BLaER1 (cell line): ENCODE data around the gene FABP7.
"Not testable (repeated sequence)": the region's sequence is repeated elsewhere in the genome, so short reads cannot be mapped to it uniquely, and the experiment has no call there.

Source experiments
- H3K27ac ChIP-seq: shearing (Covaris generic); formaldehyde crosslinking; 2 replicates; pipeline ENCODE4 v1.8.1; 2022
- H3K27me3 ChIP-seq: shearing (Covaris generic); formaldehyde crosslinking; 2 replicates; pipeline ENCODE4 v1.8.1; 2022
- H3K36me3 ChIP-seq: shearing (Covaris generic); formaldehyde crosslinking; 2 replicates; pipeline ENCODE4 v1.8.1; 2022
- H3K4me1 ChIP-seq: shearing (Covaris generic); formaldehyde crosslinking; 2 replicates; pipeline ENCODE4 v1.8.1; 2022
- H3K4me2 ChIP-seq: shearing (Covaris generic); formaldehyde crosslinking; 2 replicates; pipeline ENCODE4 v1.8.1; 2022
- H3K4me3 ChIP-seq: shearing (Covaris generic); formaldehyde crosslinking; 2 replicates; pipeline ENCODE4 v1.8.1; 2022
- H3K9ac ChIP-seq: shearing (Covaris generic); formaldehyde crosslinking; 2 replicates; pipeline ENCODE4 v1.8.1; 2022
- H3K9me3 ChIP-seq: shearing (Covaris generic); formaldehyde crosslinking; 2 replicates; pipeline ENCODE4 v1.8.1; 2022
- H4K20me1 ChIP-seq: shearing (Covaris generic); formaldehyde crosslinking; 2 replicates; pipeline ENCODE4 v1.8.1; 2022
- Cebpa-rat ChIP-seq: shearing (Covaris generic); IDR thresholded peaks from 2 replicates; pipeline ENCODE4 v1.8.1; 2022

The FABP7 gene

DNA sequence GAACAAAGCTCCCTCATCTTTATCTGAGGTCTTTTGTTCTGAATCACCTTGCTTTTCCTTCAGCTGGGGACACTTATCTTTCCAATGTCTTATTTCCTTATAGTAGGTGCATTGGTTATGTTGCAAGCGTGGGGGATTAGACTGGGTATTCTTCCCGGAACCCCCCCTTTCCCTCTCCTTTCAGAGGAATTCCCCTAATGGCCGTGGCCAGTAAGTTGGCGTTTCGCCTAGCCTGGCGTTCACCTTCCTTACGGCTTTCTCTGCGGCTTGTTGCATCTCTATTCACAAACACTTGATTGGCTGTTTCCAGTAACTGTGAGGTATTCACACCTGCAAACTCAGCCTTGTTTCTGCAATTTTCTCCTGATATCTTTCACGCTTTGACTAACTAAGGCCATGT lies 32.8 kb upstream of the FABP7 start:
- TF ChIP-seq Cebpa-rat, result no peak
- Histone ChIP-seq H3K4me3 (no peak overlapping the region), H3K27ac (no peak overlapping the region), H3K27me3 (no peaks in the 10 kb centered on the region), H3K36me3 (no peaks in the 10 kb centered on the region), H3K4me1 (no peaks in the 10 kb centered on the region), H3K9ac (no peak overlapping the region), H4K20me1 (no peaks in the 10 kb centered on the region), H3K9me3 (peaks cover 16% of the 10 kb centered on the region), H3K4me2 (no peak overlapping the region)

DNA sequence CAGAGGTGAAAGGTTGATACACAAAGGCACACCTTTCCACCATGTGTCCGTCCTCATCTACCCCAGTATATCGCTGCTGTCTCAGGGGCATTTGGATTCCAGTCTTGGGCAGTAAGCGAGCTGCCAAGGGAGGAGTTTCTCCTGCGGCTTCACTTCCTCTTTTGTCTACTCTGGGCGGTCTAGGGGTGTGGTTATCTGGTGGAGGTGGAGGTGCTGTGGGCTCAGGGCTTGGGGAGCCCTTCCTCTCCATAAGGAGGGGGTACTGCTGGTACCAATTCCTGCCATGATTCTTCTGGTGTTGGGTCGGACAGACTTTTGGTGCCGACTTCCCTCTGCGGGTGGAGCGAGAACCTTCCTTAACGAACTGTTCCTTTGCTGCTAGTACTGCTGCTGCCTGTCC lies 31.9 kb upstream of the FABP7 start:
- no peak overlapping the region for H3K9ac ChIP-seq
- H3K9me3 ChIP-seq, result peaks cover 16% of the 10 kb centered on the region
- no peaks in the 10 kb centered on the region for H3K36me3 ChIP-seq
- no peaks in the 10 kb centered on the region for H4K20me1 ChIP-seq
- no peaks in the 10 kb centered on the region for H3K27me3 ChIP-seq
- no peak overlapping the region for H3K4me2 ChIP-seq
- no peak overlapping the region for H3K4me3 ChIP-seq
- TF ChIP-seq Cebpa-rat, result no peak
- no peaks in the 10 kb centered on the region for H3K4me1 ChIP-seq
- no peak overlapping the region for H3K27ac ChIP-seq

DNA sequence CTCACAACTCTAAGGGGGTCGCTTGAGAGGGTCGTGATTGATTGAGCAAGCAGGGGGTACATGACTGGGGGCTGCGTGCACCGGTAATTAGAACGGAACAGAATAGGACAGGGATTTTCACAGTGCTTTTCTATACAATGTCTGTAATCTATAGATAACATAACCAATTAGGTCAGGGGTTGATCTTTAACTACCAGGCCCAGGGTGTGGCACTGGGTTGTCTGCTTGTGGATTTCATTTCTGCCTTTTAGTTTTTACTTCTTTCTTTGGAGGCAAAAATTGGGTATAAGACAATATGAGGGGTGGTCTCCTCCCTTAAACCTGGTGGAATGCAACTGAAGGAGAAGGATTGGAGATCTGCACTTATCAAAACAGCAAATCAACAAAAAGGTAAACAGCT lies 30.6 kb upstream of the FABP7 start:
- not testable (repeated sequence) for H3K9ac ChIP-seq, H3K27me3 ChIP-seq, H3K36me3 ChIP-seq, H3K4me1 ChIP-seq, H4K20me1 ChIP-seq, H3K4me3 ChIP-seq, H3K4me2 ChIP-seq, H3K27ac ChIP-seq
- H3K9me3 ChIP-seq, result peaks cover 16% of the 10 kb centered on the region

DNA sequence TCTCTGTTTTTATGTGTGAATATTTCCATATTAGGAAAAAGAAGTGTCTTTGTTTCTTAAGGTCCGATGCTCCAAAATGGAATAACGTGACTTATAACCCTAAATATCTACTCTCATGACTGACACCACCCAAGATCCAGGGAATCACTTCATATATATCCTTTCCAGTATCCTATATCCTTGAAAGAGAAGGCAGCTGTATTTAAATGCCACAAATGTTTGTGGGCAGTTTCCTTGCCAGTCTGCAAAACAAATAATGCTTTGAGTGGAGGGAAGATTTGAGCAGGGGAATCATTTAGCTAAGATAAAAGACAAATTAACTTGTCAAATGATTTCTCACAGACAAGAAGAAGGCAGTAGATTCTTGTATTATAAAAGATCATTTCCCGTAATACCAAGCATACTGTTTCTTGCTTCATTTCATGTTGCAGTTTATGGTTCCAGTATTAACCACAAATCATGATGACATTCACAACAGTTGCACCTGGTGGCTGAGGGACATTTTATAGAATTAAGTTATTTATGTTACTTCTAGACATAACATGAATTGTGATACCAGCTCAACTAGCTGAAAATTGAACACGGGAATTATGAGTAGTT lies 30.0 kb upstream of the FABP7 start:
- Histone ChIP-seq H3K27ac (no peak overlapping the region), H3K4me2 (no peak overlapping the region), H3K9me3 (peaks cover 16% of the 10 kb centered on the region), H3K27me3 (no peaks in the 10 kb centered on the region), H4K20me1 (no peaks in the 10 kb centered on the region), H3K36me3 (no peaks in the 10 kb centered on the region), H3K9ac (no peak overlapping the region), H3K4me3 (no peak overlapping the region), H3K4me1 (no peaks in the 10 kb centered on the region)
- TF ChIP-seq Cebpa-rat, result no peak

DNA sequence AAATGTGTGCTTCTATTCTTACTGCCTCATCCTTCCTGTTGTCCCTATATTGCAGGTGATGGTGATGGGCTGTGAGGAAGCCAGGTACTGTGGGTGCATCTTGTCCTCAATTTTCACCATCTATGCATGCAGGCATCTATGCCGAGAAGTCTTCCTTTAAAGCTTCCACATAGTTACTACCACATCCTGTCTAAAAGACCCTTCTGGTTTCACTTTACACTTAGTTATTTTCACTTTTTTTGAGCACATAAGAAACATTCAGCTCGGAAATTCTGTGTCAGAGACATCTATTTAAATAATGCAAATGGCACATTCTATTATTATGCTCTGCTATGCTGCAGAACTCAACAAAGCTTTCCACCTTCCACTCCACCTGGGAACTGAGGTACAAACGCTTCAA lies 28.2 kb upstream of the FABP7 start:
- H3K4me2 ChIP-seq, result peak overlapping the region; percentile 0; the same call in 1 of the 2 replicates
- H3K4me3 ChIP-seq, result no peak overlapping the region
- TF ChIP-seq Cebpa-rat, result no peak
- no peaks in the 10 kb centered on the region for H3K27me3 ChIP-seq
- H3K4me1 ChIP-seq, result no peaks in the 10 kb centered on the region
- H3K27ac ChIP-seq, result no peak overlapping the region
- H4K20me1 ChIP-seq, result no peaks in the 10 kb centered on the region
- no peak overlapping the region for H3K9ac ChIP-seq
- peaks cover 16% of the 10 kb centered on the region for H3K9me3 ChIP-seq
- no peaks in the 10 kb centered on the region for H3K36me3 ChIP-seq

DNA sequence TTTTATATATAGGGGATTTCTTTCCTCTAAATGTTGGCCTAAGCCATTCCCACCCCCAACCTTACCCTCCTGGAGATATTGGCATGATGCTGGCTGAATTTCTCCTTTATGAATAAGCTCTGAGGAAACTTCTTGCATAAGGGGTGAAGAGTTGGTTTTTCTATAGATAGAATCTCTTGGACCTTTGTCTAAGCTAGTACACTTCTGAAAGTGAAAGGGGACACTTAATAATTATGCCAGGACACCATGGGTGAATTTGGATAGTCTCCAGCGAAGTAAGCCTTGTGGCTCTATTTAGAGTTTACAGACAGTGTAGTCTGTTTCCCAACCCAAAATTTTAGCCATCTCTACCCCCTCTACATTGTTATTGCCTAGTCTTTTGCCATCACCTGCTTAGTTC lies 27.1 kb upstream of the FABP7 start:
- H4K20me1 ChIP-seq, result no peaks in the 10 kb centered on the region
- TF ChIP-seq Cebpa-rat, result no peak
- no peaks in the 10 kb centered on the region for H3K36me3 ChIP-seq
- no peak overlapping the region for H3K4me3 ChIP-seq
- H3K4me2 ChIP-seq, result no peak overlapping the region
- peaks cover 15% of the 10 kb centered on the region for H3K9me3 ChIP-seq
- H3K27ac ChIP-seq, result no peak overlapping the region
- no peaks in the 10 kb centered on the region for H3K27me3 ChIP-seq
- no peak overlapping the region for H3K9ac ChIP-seq
- H3K4me1 ChIP-seq, result no peaks in the 10 kb centered on the region

DNA sequence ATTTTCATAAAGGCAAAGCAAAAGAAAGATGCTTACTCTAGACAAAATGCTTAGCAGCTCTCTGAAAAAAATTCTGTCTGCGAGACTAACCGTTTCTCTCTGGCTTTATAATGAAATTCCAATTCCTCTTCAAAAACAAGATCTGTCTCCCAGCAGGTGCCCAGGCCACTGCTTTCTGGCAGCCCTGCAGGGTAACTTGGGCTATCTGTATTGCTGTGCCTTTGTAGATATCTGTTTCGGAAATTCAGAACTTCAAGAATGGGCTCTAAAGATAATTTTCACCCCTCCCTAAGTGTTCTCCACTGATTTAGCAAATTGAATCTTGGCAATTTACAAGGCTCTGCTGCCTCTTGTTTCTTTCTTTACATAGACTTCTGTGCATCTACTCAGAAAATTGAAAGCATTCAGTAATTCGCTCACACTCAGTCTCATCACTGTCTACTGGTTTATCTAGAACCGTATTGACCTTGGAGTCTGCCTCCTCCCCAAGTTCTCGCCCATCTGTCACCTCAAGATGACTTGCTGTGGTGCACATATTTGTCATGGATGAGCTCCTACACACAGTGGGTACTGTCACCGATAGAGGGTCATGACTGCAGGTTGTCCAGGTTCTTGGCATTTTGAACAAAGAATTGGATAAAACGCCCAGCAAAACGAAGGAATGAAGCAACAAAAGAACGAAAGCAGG lies 26.4 kb upstream of the FABP7 start:
- Histone ChIP-seq H3K27ac (no peak overlapping the region), H3K4me2 (no peak overlapping the region), H4K20me1 (no peaks in the 10 kb centered on the region), H3K4me3 (no peak overlapping the region), H3K27me3 (no peaks in the 10 kb centered on the region), H3K4me1 (no peaks in the 10 kb centered on the region), H3K9ac (no peak overlapping the region), H3K9me3 (0 out of 2 replicates have a peak, but pooled peaks cover 8% of the 10 kb centered on the region), H3K36me3 (no peaks in the 10 kb centered on the region)
- no peak for TF ChIP-seq Cebpa-rat

DNA sequence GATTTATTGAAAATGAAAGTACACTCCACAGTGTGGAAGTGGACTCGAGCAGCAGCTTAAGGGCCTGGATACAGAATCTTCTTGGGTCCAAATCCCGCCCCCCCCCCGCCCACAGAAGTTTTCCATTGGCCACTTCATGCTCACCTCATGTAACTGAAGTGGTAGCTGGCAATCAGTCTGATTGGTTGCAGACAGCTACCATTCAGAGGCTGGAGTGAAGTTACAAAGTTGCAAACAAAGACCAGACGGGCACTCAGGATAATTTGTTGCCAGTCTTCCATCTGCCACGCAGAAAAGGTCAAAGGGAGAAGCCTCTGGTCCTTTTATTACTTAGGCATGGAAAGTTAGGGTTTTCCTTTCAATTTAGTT lies 25.8 kb upstream of the FABP7 start:
- H3K4me2 ChIP-seq, result no peak overlapping the region
- H4K20me1 ChIP-seq, result no peaks in the 10 kb centered on the region
- TF ChIP-seq Cebpa-rat, result no peak
- H3K4me3 ChIP-seq, result no peak overlapping the region
- no peaks in the 10 kb centered on the region for H3K27me3 ChIP-seq
- no peaks in the 10 kb centered on the region for H3K4me1 ChIP-seq
- 0 out of 2 replicates have a peak, but pooled peaks cover 5% of the 10 kb centered on the region for H3K9me3 ChIP-seq
- no peak overlapping the region for H3K27ac ChIP-seq
- no peaks in the 10 kb centered on the region for H3K36me3 ChIP-seq
- no peak overlapping the region for H3K9ac ChIP-seq

DNA sequence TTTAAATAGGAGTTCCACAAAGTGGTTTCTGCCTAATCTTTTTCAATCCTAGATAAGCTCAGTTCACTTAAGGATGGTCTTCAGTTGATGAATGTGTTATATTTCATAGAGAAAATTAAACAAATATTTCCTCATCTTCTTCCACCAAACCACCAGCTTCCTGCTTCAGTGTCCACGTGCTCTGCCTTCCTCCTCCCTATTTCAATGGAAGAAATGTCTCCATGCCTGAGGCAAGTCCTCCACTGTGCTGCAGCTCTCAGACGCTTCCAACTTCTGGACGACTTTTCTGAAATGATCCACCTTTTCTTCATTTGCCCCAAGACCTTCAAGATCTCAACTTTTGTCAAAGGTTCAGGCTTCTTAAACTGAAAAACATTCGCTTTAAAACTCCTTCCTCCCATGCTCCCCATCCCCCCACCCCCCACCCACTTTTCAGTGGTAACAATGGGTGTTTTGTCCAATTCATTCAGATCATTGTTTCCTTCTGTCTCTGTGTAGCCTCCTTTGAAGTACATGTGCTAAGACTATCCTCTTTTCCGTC lies 25.3 kb upstream of the FABP7 start:
- Histone ChIP-seq H3K4me1 (no peaks in the 10 kb centered on the region), H4K20me1 (no peaks in the 10 kb centered on the region), H3K4me2 (no peak overlapping the region), H3K4me3 (no peak overlapping the region), H3K36me3 (no peaks in the 10 kb centered on the region), H3K9me3 (no peaks in the 10 kb centered on the region), H3K9ac (no peak overlapping the region), H3K27me3 (no peaks in the 10 kb centered on the region), H3K27ac (no peak overlapping the region)
- TF ChIP-seq Cebpa-rat, result no peak

DNA sequence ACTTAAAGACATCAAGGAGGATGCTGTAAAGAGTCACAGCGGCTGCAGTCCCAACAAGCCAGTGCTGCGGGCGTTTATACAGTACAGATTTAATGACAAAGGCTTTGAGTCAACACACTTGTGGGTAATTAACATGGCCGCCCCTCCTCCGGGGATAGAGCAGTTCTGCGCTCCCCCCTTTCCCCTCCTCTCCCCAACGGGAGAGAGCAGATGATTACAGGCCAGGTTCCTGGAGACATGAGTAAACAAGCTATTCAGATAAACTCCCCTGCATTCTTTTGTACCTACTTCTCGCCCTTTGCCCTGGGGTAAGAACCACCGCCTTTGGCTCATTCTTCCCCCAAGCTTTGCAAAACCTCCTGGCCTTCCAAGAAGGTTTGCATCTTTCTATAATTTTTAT lies 23.6 kb upstream of the FABP7 start:
- TF ChIP-seq Cebpa-rat, result no peak
- no peaks in the 10 kb centered on the region for H3K27me3 ChIP-seq

More for the DNA sequence above, 23.6 kb upstream of the FABP7 start:
- H3K4me2 ChIP-seq, result no peak overlapping the region
- H3K9me3 ChIP-seq, result no peaks in the 10 kb centered on the region
- H3K9ac ChIP-seq, result no peak overlapping the region
- H3K4me1 ChIP-seq, result no peaks in the 10 kb centered on the region
- H3K27ac ChIP-seq, result no peak overlapping the region
- H4K20me1 ChIP-seq, result no peaks in the 10 kb centered on the region
- H3K36me3 ChIP-seq, result no peaks in the 10 kb centered on the region
- no peak overlapping the region for H3K4me3 ChIP-seq
